NT2/D1 (cell line): ENCODE results near the gene ACOT9.
"Not testable (repeated sequence)": the region's sequence is repeated elsewhere in the genome, so short reads cannot be mapped to it uniquely, and the experiment has no call there.

Experiments
- DNase-seq: peaks from one replicate; pipeline ENCODE4 v3.0.0-alpha.2; 2011; ENCODE audit warnings: low read depth, low spot score
- H3K27me3 ChIP-seq: 2 replicates; pipeline ENCODE4 v1.6.0; 2011; ENCODE audit warnings: mild to moderate bottlenecking; ENCODE audit not compliant: insufficient read length, insufficient read depth
- H3K36me3 ChIP-seq: 2 replicates; pipeline ENCODE4 v1.6.1; 2011; ENCODE audit warnings: mild to moderate bottlenecking, low read length, mixed read lengths; ENCODE audit not compliant: insufficient read depth, insufficient read length
- H3K4me1 ChIP-seq: 2 replicates; pipeline ENCODE4 v1.5.1; 2011; ENCODE audit not compliant: insufficient read depth, insufficient read length
- H3K4me3 ChIP-seq: 2 replicates; pipeline ENCODE4 v1.5.1; 2011; ENCODE audit warnings: low read depth; ENCODE audit not compliant: insufficient read length
- H3K9ac ChIP-seq: 2 replicates; pipeline ENCODE4 v1.6.0; 2011; ENCODE audit warnings: low read depth; ENCODE audit not compliant: insufficient read length
- H3K9me3 ChIP-seq: 2 replicates; pipeline ENCODE4 v1.5.1; 2011; ENCODE audit warnings: mild to moderate bottlenecking, low read length; ENCODE audit not compliant: insufficient read depth
- SUZ12 ChIP-seq: IDR thresholded peaks from 2 replicates; pipeline ENCODE4 v1.6.1; 2011; ENCODE audit not compliant: insufficient read length, insufficient read depth; ENCODE audit errors: extremely low read depth
- YY1 ChIP-seq: IDR thresholded peaks from 2 replicates; pipeline ENCODE4 v1.6.1; 2011; ENCODE audit not compliant: insufficient read length, insufficient read depth
- ZNF274 ChIP-seq: IDR thresholded peaks from 2 replicates; pipeline ENCODE4 v1.6.1; 2011; ENCODE audit warnings: mild to moderate bottlenecking, low read depth, low read length

The ACOT9 gene

DNA sequence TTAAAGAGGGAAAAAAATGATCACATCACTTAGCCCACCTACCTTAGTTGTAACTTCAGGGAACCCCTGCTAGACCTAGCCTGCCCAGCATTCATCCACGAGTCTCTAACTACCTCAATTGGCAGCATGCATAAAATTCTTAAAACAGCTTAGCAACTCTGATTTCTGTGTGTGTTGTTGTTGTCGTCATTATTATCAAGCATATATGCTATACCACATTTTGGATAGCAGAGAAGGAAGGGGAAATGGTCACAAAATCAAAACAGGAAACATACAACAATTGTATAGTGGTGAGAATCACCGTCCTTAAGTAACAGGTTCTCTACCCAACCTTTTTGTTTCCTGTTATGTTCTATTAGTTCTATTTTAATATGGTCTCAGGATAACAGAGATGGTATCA, 2.7 kb upstream of the ACOT9 start:
- no peak overlapping the region for H3K4me3 ChIP-seq
- H3K9me3 ChIP-seq, result no peaks in the 10 kb centered on the region
- H3K36me3 ChIP-seq, result peaks cover 3% of the 10 kb centered on the region
- H3K27me3 ChIP-seq, result no peaks in the 10 kb centered on the region
- DNase-seq, result no peak
- no peak overlapping the region for H3K9ac ChIP-seq
- TF ChIP-seq YY1, result no peak
- no peak for TF ChIP-seq SUZ12
- TF ChIP-seq ZNF274, result no peak
- no peaks in the 10 kb centered on the region for H3K4me1 ChIP-seq

DNA sequence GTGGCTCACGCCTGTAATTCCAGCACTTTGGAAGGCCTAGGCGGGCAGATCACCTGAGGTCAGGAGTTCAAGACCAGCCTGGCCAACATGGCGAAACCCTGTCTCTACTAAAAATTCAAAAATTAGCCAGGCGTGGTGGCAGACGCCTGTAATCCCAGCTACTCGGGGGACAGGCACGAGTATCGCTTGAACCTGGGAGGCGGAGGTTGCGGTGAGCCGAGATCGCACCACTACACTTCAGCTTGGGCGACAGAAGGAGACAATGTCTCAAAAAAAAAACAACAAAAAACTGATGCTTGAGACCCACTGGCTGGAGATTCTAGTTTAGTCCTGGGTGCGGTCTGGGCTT, 521 bp upstream of the ACOT9 start:
- H3K9ac ChIP-seq, result peak overlapping the region; percentile 88
- peak overlapping the region; percentile 84 for H3K4me3 ChIP-seq
- not testable (repeated sequence) for DNase-seq, H3K4me1 ChIP-seq, H3K27me3 ChIP-seq, H3K9me3 ChIP-seq, H3K36me3 ChIP-seq

DNA sequence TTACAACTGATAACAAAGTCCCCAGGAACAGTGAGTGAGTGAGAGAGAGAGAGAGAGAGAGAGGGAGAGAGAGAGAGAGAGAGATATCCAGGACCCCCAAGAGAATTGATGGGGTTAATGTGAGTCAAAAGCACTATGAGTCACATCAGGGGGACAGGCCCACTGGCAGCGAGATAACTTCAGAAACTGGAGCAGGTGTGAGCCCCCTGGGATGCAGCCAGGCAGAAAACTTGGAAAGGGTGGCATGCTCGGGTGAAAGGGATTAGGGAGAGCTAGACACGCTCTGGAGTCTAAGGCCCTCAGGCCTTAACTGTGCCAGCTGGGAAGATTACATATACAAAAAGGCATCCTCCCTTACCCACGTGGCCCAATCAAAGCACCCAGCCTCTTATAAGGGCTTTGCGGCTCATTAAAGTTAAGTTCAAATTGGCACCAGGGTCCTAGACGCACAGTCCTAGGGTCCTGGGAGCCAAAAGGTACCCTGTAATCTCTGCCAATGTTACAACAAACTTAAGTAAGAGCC, 841 bp downstream of the ACOT9 start:
- no peaks in the 10 kb centered on the region for H3K27me3 ChIP-seq
- peaks cover 2% of the 10 kb centered on the region for H3K4me1 ChIP-seq
- DNase-seq, result no peak
- peaks cover 9% of the 10 kb centered on the region for H3K36me3 ChIP-seq
- H3K9me3 ChIP-seq, result no peaks in the 10 kb centered on the region
- peak overlapping the region; percentile 84 for H3K4me3 ChIP-seq
- no peak for TF ChIP-seq ZNF274
- TF ChIP-seq YY1, result no peak
- TF ChIP-seq SUZ12, result no peak
- peak overlapping the region; percentile 88 for H3K9ac ChIP-seq

DNA sequence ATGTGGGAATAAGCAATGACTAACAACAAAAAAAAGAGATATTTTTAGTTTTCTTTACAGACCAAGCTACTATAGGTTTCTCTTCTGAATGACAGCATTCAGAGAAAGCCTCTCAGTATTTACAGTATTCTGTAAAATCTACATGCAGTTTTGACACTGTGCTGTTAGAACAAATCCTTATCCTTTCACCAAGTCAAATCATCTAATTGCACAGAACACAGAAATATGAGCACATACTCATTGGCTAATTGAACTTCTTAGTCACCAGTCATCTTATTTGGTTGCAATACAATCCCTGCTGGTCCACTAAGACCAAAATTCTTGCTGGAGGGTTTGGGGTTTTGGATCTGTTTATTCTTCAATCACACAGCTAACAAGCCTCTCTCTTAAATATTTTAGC, 5.7 kb downstream of the ACOT9 start:
- Histone ChIP-seq H3K4me3 (no peak overlapping the region), H3K9me3 (no peaks in the 10 kb centered on the region), H3K9ac (no peak overlapping the region), H3K27me3 (no peaks in the 10 kb centered on the region), H3K36me3 (peaks cover 32% of the 10 kb centered on the region), H3K4me1 (peaks cover 2% of the 10 kb centered on the region)
- no peak for TF ChIP-seq SUZ12
- no peak for TF ChIP-seq ZNF274
- no peak for TF ChIP-seq YY1
- no peak for DNase-seq

DNA sequence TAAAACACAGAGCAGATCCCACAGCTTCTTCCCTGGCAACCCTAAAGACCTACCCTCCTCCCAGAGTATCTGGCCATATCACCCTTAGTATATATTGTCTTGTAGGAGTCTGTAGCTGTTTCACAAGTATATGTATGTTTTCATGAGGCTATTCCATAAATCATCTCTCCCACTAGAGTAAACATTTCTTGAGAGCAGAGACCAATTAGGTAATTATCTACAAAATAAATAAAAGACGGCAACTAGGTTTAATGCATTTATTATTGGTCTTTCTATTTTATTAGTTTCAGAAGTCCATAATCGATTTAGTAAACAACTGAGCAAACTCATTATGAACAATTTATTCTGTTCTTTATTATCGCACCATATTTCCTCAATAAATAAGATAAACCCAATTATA, 7.0 kb downstream of the ACOT9 start:
- Histone ChIP-seq H3K4me3 (no peak overlapping the region), H3K27me3 (no peaks in the 10 kb centered on the region), H3K9ac (no peak overlapping the region), H3K4me1 (peaks cover 2% of the 10 kb centered on the region), H3K36me3 (peaks cover 38% of the 10 kb centered on the region), H3K9me3 (no peaks in the 10 kb centered on the region)
- DNase-seq, result no peak
- TF ChIP-seq SUZ12 (no peak), ZNF274 (no peak), YY1 (no peak)

DNA sequence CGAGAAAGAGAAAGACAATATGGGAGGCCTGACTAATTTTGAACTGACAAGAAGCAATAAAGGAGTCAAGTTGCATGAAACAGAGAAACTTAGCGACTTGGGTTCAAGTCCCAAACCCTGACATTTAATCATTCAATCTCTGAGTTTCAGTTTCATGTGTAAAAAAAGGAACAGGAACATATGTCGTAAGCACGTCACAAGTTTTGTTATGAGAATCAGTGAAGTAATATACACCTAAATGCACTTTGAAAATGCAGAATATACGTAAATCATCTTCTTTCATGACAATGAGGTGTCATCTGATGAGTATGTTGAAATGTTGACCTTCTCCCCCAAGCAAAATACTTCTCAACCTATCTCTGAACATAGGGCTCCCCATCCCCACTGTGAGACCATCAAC, 10.4 kb downstream of the ACOT9 start:
- Histone ChIP-seq H3K27me3 (no peaks in the 10 kb centered on the region), H3K4me3 (no peak overlapping the region), H3K9ac (no peak overlapping the region), H3K9me3 (no peaks in the 10 kb centered on the region), H3K36me3 (peaks cover 62% of the 10 kb centered on the region), H3K4me1 (no peaks in the 10 kb centered on the region)
- DNase-seq, result no peak
- TF ChIP-seq YY1, result no peak
- TF ChIP-seq SUZ12, result no peak
- no peak for TF ChIP-seq ZNF274

DNA sequence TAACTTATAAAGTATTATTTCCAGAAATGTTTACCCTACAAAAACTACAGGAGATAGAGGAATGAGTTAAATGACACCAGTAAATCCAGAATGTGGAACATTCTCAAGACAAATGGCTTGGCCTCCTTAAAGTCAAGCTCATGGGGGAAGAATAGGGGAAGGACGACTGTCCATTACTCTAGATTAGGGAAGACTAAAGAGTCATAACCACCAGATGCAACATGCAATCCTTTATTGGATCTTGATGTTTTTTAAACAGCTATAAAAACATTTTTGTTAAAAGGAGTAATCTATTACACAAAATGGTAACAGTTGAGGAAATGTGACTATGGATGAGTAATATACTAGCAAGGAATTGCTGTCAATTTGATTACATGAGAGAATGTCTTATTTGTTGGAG, 11.1 kb downstream of the ACOT9 start:
- H3K4me1 ChIP-seq, result no peaks in the 10 kb centered on the region
- no peak for TF ChIP-seq ZNF274
- no peak for TF ChIP-seq YY1
- TF ChIP-seq SUZ12, result no peak
- H3K9ac ChIP-seq, result no peak overlapping the region
- DNase-seq, result no peak
- H3K27me3 ChIP-seq, result no peaks in the 10 kb centered on the region
- H3K36me3 ChIP-seq, result peaks cover 69% of the 10 kb centered on the region
- no peaks in the 10 kb centered on the region for H3K9me3 ChIP-seq
- H3K4me3 ChIP-seq, result no peak overlapping the region

DNA sequence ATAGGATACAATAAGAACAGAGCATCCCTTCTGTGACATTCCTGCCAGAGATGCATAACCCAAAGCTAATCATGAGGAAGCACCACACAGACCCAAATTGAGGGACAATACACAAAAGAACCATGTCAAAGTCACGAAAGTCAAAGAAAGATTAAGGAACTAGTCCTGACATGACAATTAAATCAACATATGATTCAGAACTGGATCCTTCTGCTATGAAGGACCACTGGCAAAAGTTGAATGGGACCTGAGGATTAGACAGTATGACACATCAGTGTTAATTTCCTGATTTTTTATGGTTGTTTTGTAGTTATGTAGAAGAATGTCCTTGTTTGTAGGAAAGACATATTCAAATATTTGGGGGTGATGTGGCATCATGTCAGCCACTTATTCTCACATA, 13.9 kb downstream of the ACOT9 start:
- H3K9ac ChIP-seq, result no peak overlapping the region
- H3K4me1 ChIP-seq, result no peaks in the 10 kb centered on the region
- no peak overlapping the region for H3K4me3 ChIP-seq
- no peaks in the 10 kb centered on the region for H3K27me3 ChIP-seq
- peaks cover 69% of the 10 kb centered on the region for H3K36me3 ChIP-seq
- TF ChIP-seq ZNF274 (no peak), SUZ12 (no peak), YY1 (no peak)
- H3K9me3 ChIP-seq, result no peaks in the 10 kb centered on the region
- no peak for DNase-seq
